ENCODE measurements around the gene RAB22A.

RAB22A gene

GRCh38 chr20:58305061-58305460 lies 4.5 kb upstream of the RAB22A start:
- no peak for TF ChIP-seq FOXP2 (optimal IDR thresholded peaks at IDR 0.05; ENCODE audit: borderline replicate concordance, extremely low read depth, extremely low read length, insufficient read depth)
- no peak for TF ChIP-seq POLR2AphosphoS5 (IDR thresholded peaks at IDR 0.05; ENCODE audit: low read depth, low read length)
- no peak for TF ChIP-seq TAF1 (IDR thresholded peaks at IDR 0.05; ENCODE audit: borderline replicate concordance, insufficient read depth, low read length)
- TF ChIP-seq, protein P1, sequence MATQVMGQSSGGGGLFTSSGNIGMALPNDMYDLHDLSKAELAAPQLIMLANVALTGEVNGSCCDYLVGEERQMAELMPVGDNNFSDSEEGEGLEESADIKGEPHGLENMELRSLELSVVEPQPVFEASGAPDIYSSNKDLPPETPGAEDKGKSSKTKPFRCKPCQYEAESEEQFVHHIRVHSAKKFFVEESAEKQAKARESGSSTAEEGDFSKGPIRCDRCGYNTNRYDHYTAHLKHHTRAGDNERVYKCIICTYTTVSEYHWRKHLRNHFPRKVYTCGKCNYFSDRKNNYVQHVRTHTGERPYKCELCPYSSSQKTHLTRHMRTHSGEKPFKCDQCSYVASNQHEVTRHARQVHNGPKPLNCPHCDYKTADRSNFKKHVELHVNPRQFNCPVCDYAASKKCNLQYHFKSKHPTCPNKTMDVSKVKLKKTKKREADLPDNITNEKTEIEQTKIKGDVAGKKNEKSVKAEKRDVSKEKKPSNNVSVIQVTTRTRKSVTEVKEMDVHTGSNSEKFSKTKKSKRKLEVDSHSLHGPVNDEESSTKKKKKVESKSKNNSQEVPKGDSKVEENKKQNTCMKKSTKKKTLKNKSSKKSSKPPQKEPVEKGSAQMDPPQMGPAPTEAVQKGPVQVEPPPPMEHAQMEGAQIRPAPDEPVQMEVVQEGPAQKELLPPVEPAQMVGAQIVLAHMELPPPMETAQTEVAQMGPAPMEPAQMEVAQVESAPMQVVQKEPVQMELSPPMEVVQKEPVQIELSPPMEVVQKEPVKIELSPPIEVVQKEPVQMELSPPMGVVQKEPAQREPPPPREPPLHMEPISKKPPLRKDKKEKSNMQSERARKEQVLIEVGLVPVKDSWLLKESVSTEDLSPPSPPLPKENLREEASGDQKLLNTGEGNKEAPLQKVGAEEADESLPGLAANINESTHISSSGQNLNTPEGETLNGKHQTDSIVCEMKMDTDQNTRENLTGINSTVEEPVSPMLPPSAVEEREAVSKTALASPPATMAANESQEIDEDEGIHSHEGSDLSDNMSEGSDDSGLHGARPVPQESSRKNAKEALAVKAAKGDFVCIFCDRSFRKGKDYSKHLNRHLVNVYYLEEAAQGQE (IDR thresholded peaks at IDR 0.05; ENCODE audit: insufficient read depth in 1 of 2, low read depth in 2 of 2, low read length in 2 of 2): no peak
- TF ChIP-seq SIN3A (IDR thresholded peaks at IDR 0.05; ENCODE audit: borderline replicate concordance, insufficient read depth, low read length): no peak

DNA sequence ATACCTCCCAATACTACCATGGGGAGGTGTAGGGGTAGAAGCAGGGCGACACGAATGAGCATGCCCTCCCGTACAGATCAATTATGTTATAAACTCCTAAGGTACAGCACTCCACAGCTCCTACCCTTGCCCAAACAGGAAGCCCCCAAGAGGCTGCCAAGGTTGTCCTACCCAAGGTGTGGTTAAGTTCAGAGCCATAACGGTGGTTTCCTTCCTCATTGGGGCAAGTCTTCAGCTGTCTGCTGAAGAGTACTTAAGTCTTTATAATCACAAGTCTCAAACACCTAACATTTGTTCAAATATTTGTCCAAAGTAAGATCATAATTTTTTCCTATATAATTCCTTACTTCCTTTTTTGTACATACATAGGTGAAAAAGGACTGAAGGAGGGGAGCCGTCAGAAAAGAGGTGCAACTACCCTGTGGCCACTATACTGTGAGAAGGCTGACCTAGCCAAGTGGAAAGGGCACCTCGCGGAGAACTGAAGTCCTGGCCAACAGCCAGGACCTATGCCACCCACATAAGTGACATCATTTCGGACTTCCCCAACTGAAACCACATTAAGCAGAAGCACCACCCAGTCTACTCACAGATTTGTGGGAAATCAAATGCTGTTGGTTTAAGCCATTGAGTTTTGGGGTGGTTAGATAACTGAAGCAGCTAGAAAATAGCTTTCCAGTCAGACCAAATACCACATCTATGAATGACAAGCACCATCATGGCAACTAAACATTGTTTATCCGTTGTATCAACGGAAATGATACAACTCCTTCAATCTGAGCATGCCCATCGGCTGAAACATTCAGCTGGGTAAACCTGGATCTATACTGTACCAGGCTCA lies 2.9 kb upstream of the RAB22A start:
- no peak for TF ChIP-seq TAF1 (IDR thresholded peaks at IDR 0.05; ENCODE audit: borderline replicate concordance, insufficient read depth, low read length)
- TF ChIP-seq, protein P1 (IDR thresholded peaks at IDR 0.05; ENCODE audit: insufficient read depth in 1 of 2, low read depth in 2 of 2, low read length in 2 of 2): no peak
- no peak for TF ChIP-seq POLR2AphosphoS5 (IDR thresholded peaks at IDR 0.05; ENCODE audit: low read depth, low read length)
- TF ChIP-seq FOXP2 (optimal IDR thresholded peaks at IDR 0.05; ENCODE audit: borderline replicate concordance, extremely low read depth, extremely low read length, insufficient read depth): no peak
- no peak for TF ChIP-seq SIN3A (IDR thresholded peaks at IDR 0.05; ENCODE audit: borderline replicate concordance, insufficient read depth, low read length)

GRCh38 chr20:58307270-58307669 lies 2.2 kb upstream of the RAB22A start:
- TF ChIP-seq FOXP2 (optimal IDR thresholded peaks at IDR 0.05; ENCODE audit: borderline replicate concordance, extremely low read depth, extremely low read length, insufficient read depth): no peak
- TF ChIP-seq TAF1 (IDR thresholded peaks at IDR 0.05; ENCODE audit: borderline replicate concordance, insufficient read depth, low read length): no peak
- no peak for TF ChIP-seq POLR2AphosphoS5 (IDR thresholded peaks at IDR 0.05; ENCODE audit: low read depth, low read length)
- TF ChIP-seq, protein P1 (IDR thresholded peaks at IDR 0.05; ENCODE audit: insufficient read depth in 1 of 2, low read depth in 2 of 2, low read length in 2 of 2): no peak
- no peak for TF ChIP-seq SIN3A (IDR thresholded peaks at IDR 0.05; ENCODE audit: borderline replicate concordance, insufficient read depth, low read length)

DNA sequence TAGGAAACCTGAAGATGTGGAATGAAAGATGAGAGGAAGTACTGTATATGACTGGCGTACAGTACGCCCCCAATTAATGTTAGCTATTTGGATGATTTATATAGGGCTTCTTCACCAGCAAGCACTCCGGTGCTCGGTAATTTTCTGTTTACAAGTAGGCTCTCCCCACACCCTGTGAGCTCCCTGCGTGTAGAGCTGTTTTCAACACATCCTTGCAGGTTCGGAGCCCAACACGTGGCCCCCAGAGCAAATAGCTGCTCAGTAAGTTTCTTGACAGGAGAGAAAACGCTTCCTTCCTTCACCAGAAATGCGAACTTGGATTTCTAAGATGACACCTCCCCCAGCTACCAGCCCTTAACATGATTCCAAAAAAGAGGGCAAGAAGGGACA lies 1.2 kb upstream of the RAB22A start:
- TF ChIP-seq TAF1 (IDR thresholded peaks at IDR 0.05; ENCODE audit: borderline replicate concordance, insufficient read depth, low read length) (no peak), FOXP2 (optimal IDR thresholded peaks at IDR 0.05; ENCODE audit: borderline replicate concordance, extremely low read depth, extremely low read length, insufficient read depth) (no peak), SIN3A (IDR thresholded peaks at IDR 0.05; ENCODE audit: borderline replicate concordance, insufficient read depth, low read length) (no peak), POLR2AphosphoS5 (IDR thresholded peaks at IDR 0.05; ENCODE audit: low read depth, low read length) (no peak)
- TF ChIP-seq, protein P1 (IDR thresholded peaks at IDR 0.05; ENCODE audit: insufficient read depth in 1 of 2, low read depth in 2 of 2, low read length in 2 of 2): no peak
